GM20000 (cell line): ENCODE measurements around the gene VIPR2.

Experiments used
- DNase-seq: peaks from one replicate; pipeline ENCODE4 v3.0.0; 2012; ENCODE audit warnings: low spot score
- TF ChIP-seq, protein P1 (sequence below): IDR thresholded peaks from 2 replicates; pipeline ENCODE4 v1.5.1; 2012; ENCODE audit warnings: mild to moderate bottlenecking, control low read depth; ENCODE audit errors: extremely low read depth, missing control alignments

The VIPR2 gene

DNA sequence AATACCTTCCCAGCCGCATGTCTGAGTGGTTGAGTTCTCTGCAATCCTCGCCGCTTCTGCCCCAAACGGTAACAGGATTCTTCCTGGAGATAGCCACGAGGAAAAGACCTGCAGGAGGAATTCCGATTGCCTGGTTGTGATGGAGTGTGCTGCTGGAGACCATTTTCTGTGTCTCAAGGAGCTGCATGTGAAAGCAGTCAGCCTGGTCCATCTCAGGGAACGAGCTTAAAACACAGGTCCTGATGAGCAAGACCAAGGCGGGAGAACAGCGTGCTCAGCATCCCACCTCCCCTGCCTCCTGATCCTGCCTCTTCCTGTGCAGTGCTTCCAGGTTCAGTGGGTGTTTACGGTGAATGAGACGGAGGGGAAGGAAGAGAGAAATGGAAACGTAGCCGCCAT lies 26.5 kb downstream of the VIPR2 start:
- TF ChIP-seq, protein P1, sequence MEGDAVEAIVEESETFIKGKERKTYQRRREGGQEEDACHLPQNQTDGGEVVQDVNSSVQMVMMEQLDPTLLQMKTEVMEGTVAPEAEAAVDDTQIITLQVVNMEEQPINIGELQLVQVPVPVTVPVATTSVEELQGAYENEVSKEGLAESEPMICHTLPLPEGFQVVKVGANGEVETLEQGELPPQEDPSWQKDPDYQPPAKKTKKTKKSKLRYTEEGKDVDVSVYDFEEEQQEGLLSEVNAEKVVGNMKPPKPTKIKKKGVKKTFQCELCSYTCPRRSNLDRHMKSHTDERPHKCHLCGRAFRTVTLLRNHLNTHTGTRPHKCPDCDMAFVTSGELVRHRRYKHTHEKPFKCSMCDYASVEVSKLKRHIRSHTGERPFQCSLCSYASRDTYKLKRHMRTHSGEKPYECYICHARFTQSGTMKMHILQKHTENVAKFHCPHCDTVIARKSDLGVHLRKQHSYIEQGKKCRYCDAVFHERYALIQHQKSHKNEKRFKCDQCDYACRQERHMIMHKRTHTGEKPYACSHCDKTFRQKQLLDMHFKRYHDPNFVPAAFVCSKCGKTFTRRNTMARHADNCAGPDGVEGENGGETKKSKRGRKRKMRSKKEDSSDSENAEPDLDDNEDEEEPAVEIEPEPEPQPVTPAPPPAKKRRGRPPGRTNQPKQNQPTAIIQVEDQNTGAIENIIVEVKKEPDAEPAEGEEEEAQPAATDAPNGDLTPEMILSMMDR: no peak
- DNase-seq: no peak

DNA sequence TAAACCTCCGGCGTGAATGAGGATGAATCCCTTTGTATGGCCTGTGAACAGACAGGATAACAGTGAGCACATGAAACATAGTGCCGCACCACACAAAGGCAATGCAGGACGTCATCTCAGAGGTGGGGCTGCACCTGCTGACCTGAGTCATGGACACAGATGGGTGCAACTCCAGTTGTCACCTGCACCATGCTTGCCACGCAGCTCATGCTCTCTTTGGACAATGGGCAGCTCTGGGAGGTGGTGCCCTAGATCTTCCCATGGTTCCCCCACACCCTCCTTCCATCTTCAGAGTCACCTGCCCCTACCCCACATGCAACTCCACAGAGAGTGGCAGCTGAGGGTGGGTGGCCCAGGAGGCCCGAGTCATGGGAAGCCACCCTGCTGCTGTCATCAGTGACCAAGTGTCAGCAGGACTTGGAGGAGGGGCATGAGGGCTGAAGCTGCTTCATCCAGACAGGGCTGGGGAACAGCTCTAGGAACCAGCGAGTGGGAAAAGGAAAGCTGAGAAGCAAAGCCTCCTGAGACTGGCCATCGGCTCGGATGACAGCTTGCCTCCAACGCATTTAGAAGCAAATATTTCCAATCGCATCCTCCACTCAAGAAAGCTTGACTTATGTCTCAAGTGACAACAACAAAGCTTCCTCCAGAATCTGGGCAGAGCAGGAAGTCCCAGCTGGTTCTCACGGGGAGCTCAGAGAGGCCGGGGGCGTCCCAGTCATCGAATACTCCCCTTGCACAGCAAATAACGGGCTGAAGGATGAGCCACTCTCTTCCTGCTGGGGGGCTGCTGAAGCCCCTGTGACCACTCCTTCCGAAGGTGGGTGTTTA lies 27.1 kb downstream of the VIPR2 start:
- DNase-seq: no peak
- TF ChIP-seq, protein P1: no peak

DNA sequence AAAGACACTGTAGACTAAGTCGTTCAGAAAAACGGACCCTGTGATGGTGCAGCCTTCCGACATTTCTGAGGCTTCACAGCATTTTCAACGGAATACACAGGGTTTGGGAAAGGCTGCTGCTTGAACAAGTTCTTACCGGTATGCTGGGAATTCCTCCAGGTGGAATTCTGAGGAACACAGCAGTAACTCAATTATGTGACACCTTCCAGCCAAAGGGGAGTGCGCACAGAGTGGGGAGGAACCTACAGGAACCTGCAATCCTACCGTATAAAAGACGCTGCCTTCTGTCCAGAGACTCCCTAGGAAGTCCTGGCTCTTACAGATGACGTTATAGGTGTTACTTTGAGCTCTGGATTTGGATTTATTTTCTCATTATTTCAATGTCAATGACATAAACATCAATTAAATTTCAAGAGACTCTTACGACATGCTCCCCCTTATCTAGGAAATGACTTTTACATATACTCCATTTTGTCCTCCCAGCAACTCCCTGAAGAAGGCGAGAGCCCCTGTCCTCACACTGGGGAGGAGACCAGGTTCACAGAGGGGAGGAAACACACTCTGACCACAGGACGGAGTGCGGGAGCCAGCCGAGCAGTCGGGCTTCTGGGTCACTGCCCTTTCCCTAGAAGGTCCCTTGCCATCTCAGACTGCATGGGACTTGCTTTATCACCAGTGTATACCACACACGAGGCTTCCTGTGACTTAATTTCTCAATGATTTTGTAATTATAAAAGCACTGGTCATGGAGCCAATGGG lies 27.9 kb downstream of the VIPR2 start:
- DNase-seq: no peak
- TF ChIP-seq, protein P1: no peak

DNA sequence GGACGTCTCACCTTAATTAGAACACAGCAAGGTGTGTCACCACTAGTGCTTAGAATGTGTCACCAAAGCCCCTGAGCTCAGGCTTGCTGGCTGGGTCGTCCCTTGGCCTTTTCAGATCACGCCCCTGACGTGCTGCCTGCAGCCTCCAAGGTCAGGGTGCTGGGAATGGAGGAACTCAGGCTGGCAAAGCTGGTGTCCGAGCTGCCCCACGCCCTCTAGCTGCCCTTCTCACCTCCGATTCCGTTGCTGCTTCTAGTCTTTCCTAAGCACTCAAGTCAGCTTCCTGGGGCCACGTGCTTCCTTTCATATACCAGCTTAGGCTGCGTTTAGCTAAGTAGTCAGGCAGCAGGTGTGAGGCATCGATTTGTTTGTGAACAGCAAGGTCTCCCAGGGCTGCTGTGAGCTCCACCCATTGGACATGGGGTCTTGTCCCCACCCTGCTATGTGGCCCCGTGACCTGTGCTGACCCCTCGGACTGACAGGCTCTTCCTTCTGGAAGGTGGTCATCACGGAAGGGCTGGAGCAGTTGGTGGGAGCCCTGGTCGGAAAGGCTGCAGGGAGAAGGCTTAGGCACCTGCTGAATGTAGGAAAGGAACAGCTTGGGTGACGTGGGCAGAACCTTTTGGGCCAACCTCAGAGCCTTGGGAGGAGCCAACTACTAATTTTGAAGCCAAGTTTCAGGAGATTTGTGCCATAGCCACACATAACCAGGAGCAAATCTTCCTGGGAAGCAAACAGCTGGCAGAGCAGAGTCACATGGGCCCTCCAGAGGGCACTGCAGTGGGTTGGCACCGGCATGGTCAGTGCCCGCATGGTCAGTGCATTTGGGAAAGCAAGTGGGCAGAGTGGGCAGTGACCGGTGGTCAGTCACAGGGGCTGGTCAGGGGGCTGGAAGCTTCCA lies 28.8 kb downstream of the VIPR2 start:
- TF ChIP-seq, protein P1: no peak
- no peak for DNase-seq

DNA sequence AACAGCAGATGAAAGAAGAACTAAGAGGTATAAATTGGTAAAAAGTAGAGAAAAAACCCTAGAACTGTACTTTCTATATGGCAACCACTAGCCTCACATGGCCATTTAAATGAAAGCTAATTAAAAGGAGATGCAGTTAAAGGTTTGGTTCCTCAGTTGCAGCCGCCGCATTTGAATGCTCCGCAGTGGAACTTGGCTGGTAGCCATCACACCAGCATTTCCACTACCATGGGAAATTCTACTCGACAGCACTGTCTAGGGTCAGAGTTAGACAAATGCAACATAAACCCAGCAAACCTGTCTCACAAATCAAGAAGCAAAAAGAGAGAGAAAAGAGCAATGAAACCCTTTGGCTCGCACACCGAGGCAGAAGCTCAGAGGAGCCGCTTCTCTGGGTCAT lies 29.7 kb downstream of the VIPR2 start:
- TF ChIP-seq, protein P1: no peak
- DNase-seq: no peak

DNA sequence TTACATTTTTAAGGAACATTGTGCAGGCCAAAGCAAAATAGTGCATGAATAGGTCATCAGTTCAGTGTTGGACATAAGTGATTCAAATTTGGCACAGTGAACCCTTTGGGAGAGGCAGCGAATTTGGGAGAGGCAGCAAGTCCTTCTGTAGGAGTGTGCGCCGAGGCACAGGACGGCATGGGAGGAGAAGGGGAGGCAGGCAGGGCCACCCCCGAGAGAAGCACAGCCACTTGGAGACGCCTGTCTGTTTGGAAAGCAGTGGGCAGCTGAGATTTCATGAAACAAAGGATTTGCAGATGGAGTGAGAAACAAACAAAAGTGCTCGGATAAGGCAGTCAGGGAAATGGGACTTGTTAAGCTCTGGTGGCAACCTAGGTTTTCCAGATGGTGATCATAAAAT lies 30.6 kb downstream of the VIPR2 start:
- no peak for DNase-seq
- TF ChIP-seq, protein P1: no peak

DNA sequence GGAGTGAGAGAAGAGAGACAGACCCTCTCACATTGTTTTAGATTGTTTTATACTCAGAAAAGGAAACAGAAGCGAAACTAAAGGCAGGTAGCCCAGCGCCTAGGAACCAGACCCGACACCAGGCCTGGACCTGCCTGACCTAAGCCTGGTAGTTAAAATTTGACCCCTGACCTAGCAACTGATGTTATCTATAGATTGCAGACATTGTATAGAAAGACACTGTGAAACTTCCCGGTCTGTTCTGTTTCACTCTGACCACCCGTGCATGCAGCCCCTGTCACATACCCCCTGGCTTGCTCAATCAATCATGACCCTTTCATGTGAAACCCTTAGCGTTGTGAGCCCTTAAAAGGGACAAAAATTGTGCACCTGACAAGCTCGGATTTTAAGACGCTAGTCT lies 31.6 kb downstream of the VIPR2 start:
- TF ChIP-seq, protein P1: no peak
- DNase-seq: no peak
